ENCODE results near the gene LUC7L3.
"Not testable (repeated sequence)": the region's sequence is repeated elsewhere in the genome, so short reads cannot be mapped to it uniquely, and the experiment has no call there.

The LUC7L3 gene

DNA sequence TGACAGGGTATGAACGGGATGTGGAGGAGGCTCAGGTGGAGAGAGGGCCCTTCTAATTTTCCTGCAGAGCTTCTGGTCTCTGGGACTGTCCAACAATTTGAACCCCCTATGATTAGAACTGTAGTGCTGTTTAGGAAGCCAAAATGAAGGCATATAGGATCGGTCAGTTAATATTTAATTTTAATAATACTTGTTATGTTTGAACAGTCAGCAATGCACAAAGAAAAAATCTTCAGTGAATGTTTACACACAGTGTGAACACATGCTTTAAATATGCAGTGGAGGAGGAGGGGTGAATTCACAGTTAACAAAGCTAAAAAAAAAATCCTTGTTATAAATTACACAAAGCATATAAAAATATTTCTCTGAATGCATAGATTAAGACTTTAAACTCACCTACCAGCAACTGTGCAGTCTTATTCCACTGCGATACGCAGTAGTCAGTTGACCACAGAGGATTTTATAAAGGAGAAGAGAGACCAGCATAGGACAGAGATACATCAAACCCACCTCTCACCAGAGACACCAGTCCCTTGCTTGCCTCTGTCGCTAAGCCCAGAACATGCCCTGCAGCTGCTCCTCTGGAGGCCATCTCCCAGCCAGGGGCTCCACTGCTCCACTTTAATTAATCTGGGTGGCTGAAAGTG is 26.2 kb upstream of the LUC7L3 start:
- Histone ChIP-seq H3K4me1 (ENCODE audit: control insufficient read depth, insufficient read depth, low read length, poor library complexity, severe bottlenecking) (no peaks in the 10 kb centered on the region), H3K27ac (ENCODE audit: insufficient read depth, low read length, poor library complexity, severe bottlenecking) (no peak overlapping the region), H3K9me3 (ENCODE audit: control insufficient read depth, low read length) (no peaks in the 10 kb centered on the region), H3K36me3 (ENCODE audit: control insufficient read depth, insufficient read depth, low read length) (peaks cover 46% of the 10 kb centered on the region), H3K27me3 (replicated peaks; ENCODE audit: control insufficient read depth, insufficient read depth, low read length, poor library complexity, severe bottlenecking) (no peaks in the 10 kb centered on the region), H3K4me3 (ENCODE audit: insufficient read depth, low read depth, low read length, poor library complexity, severe bottlenecking) (no peak overlapping the region)
- DNase-seq = no peak

- Histone ChIP-seq H3K27me3 (replicated peaks; ENCODE audit: control insufficient read depth, insufficient read depth, low read length, poor library complexity, severe bottlenecking) (no peaks in the 10 kb centered on the region), H3K27ac (ENCODE audit: insufficient read depth, low read length, poor library complexity, severe bottlenecking) (no peak overlapping the region), H3K4me3 (ENCODE audit: insufficient read depth, low read depth, low read length, poor library complexity, severe bottlenecking) (no peak overlapping the region), H3K9me3 (ENCODE audit: control insufficient read depth, low read length) (no peaks in the 10 kb centered on the region), H3K4me1 (ENCODE audit: control insufficient read depth, insufficient read depth, low read length, poor library complexity, severe bottlenecking) (no peaks in the 10 kb centered on the region), H3K36me3 (ENCODE audit: control insufficient read depth, insufficient read depth, low read length) (peaks cover 60% of the 10 kb centered on the region)
- no peak for DNase-seq
These were observed 23.0 kb upstream of the LUC7L3 start for GRCh38 chr17:50696365-50696879.

- Histone ChIP-seq H3K9me3 (ENCODE audit: control insufficient read depth, low read length) (no peaks in the 10 kb centered on the region), H3K27ac (ENCODE audit: insufficient read depth, low read length, poor library complexity, severe bottlenecking) (no peak overlapping the region), H3K27me3 (replicated peaks; ENCODE audit: control insufficient read depth, insufficient read depth, low read length, poor library complexity, severe bottlenecking) (no peaks in the 10 kb centered on the region), H3K4me1 (ENCODE audit: control insufficient read depth, insufficient read depth, low read length, poor library complexity, severe bottlenecking) (no peaks in the 10 kb centered on the region), H3K36me3 (ENCODE audit: control insufficient read depth, insufficient read depth, low read length) (peaks cover 60% of the 10 kb centered on the region), H3K4me3 (ENCODE audit: insufficient read depth, low read depth, low read length, poor library complexity, severe bottlenecking) (no peak overlapping the region)
- DNase-seq = no peak
These were observed 22.3 kb upstream of the LUC7L3 start for GRCh38 chr17:50697062-50697461.

GRCh38 chr17:50697663-50698272 is 21.6 kb upstream of the LUC7L3 start:
- Histone ChIP-seq H3K36me3 (ENCODE audit: control insufficient read depth, insufficient read depth, low read length) (peaks cover 54% of the 10 kb centered on the region), H3K9me3 (ENCODE audit: control insufficient read depth, low read length) (no peaks in the 10 kb centered on the region), H3K4me1 (ENCODE audit: control insufficient read depth, insufficient read depth, low read length, poor library complexity, severe bottlenecking) (no peaks in the 10 kb centered on the region), H3K27me3 (replicated peaks; ENCODE audit: control insufficient read depth, insufficient read depth, low read length, poor library complexity, severe bottlenecking) (no peaks in the 10 kb centered on the region), H3K4me3 (ENCODE audit: insufficient read depth, low read depth, low read length, poor library complexity, severe bottlenecking) (no peak overlapping the region), H3K27ac (ENCODE audit: insufficient read depth, low read length, poor library complexity, severe bottlenecking) (peak overlapping the region; percentile 8)
- DNase-seq = no peak

DNA sequence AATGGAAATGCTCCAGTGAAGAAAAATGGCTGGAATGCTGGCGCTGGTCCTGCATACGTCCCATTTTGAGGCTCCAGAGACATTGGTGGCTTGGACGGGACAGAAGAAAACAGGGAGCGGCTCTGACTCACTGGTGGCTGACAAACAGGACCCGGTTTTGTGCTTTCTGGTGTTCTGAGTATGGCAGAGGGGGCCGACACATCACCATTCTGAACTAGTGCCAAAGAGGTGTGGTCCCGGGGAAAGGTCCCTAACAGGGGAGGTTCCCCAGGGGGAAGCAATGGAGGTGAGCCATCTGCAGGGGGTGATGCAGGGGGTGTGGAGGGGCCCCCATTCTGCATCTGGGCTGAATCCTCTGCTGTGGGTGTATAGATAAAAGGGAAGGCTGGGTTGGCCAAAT is 20.0 kb upstream of the LUC7L3 start:
- Histone ChIP-seq H3K36me3 (ENCODE audit: control insufficient read depth, insufficient read depth, low read length) (peaks cover 52% of the 10 kb centered on the region), H3K27me3 (replicated peaks; ENCODE audit: control insufficient read depth, insufficient read depth, low read length, poor library complexity, severe bottlenecking) (no peaks in the 10 kb centered on the region), H3K27ac (ENCODE audit: insufficient read depth, low read length, poor library complexity, severe bottlenecking) (no peak overlapping the region), H3K4me1 (ENCODE audit: control insufficient read depth, insufficient read depth, low read length, poor library complexity, severe bottlenecking) (no peaks in the 10 kb centered on the region), H3K9me3 (ENCODE audit: control insufficient read depth, low read length) (no peaks in the 10 kb centered on the region), H3K4me3 (ENCODE audit: insufficient read depth, low read depth, low read length, poor library complexity, severe bottlenecking) (no peak overlapping the region)
- DNase-seq = no peak

GRCh38 chr17:50703162-50703561 is 16.2 kb upstream of the LUC7L3 start:
- Histone ChIP-seq H3K36me3 (ENCODE audit: control insufficient read depth, insufficient read depth, low read length) (peaks cover 22% of the 10 kb centered on the region), H3K9me3 (ENCODE audit: control insufficient read depth, low read length) (no peaks in the 10 kb centered on the region), H3K27ac (ENCODE audit: insufficient read depth, low read length, poor library complexity, severe bottlenecking) (peak overlapping the region; percentile 29), H3K4me1 (ENCODE audit: control insufficient read depth, insufficient read depth, low read length, poor library complexity, severe bottlenecking) (peaks cover 10% of the 10 kb centered on the region), H3K4me3 (ENCODE audit: insufficient read depth, low read depth, low read length, poor library complexity, severe bottlenecking) (no peak overlapping the region), H3K27me3 (replicated peaks; ENCODE audit: control insufficient read depth, insufficient read depth, low read length, poor library complexity, severe bottlenecking) (no peaks in the 10 kb centered on the region)
- no peak for DNase-seq

GRCh38 chr17:50707289-50708049 is 11.9 kb upstream of the LUC7L3 start, which contains the start of gene ANKRD40:
Gene ANKRD40, minus strand, starts transcription at chr17:50707914. Its CDS starts 260 bp downstream, at chr17:50707654.
- Histone ChIP-seq H3K27ac (ENCODE audit: insufficient read depth, low read length, poor library complexity, severe bottlenecking) (peak within 1 kb of the TSS; percentile 90), H3K4me3 (ENCODE audit: insufficient read depth, low read depth, low read length, poor library complexity, severe bottlenecking) (peak within 1 kb of the TSS; percentile 60), H3K4me1 (ENCODE audit: control insufficient read depth, insufficient read depth, low read length, poor library complexity, severe bottlenecking) (peaks cover 21% of the 10 kb centered on the region), H3K27me3 (replicated peaks; ENCODE audit: control insufficient read depth, insufficient read depth, low read length, poor library complexity, severe bottlenecking) (no peaks in the 10 kb centered on the region), H3K9me3 (ENCODE audit: control insufficient read depth, low read length) (no peaks in the 10 kb centered on the region), H3K36me3 (ENCODE audit: control insufficient read depth, insufficient read depth, low read length) (peaks cover 8% of the 10 kb centered on the region)
- peak; percentile 83 to 87 (median 84) for DNase-seq

GRCh38 chr17:50708050-50709000 is 11.1 kb upstream of the LUC7L3 start:
- no peaks in the 10 kb centered on the region for H3K9me3 ChIP-seq (ENCODE audit: control insufficient read depth, low read length)
- H3K27me3 ChIP-seq (replicated peaks; ENCODE audit: control insufficient read depth, insufficient read depth, low read length, poor library complexity, severe bottlenecking) = no peaks in the 10 kb centered on the region
- H3K36me3 ChIP-seq (ENCODE audit: control insufficient read depth, insufficient read depth, low read length) = peaks cover 2% of the 10 kb centered on the region
- no peak for DNase-seq
- peak overlapping the region; percentile 60 for H3K4me3 ChIP-seq (ENCODE audit: insufficient read depth, low read depth, low read length, poor library complexity, severe bottlenecking)
- H3K27ac ChIP-seq (ENCODE audit: insufficient read depth, low read length, poor library complexity, severe bottlenecking) = peak overlapping the region; percentile 90
- peaks cover 21% of the 10 kb centered on the region for H3K4me1 ChIP-seq (ENCODE audit: control insufficient read depth, insufficient read depth, low read length, poor library complexity, severe bottlenecking)

- not testable (repeated sequence) for H3K36me3 ChIP-seq (ENCODE audit: control insufficient read depth, insufficient read depth, low read length); H3K27me3 ChIP-seq (replicated peaks; ENCODE audit: control insufficient read depth, insufficient read depth, low read length, poor library complexity, severe bottlenecking); H3K4me3 ChIP-seq (ENCODE audit: insufficient read depth, low read depth, low read length, poor library complexity, severe bottlenecking); DNase-seq; H3K9me3 ChIP-seq (ENCODE audit: control insufficient read depth, low read length)
- Histone ChIP-seq H3K4me1 (ENCODE audit: control insufficient read depth, insufficient read depth, low read length, poor library complexity, severe bottlenecking) (peaks cover 21% of the 10 kb centered on the region), H3K27ac (ENCODE audit: insufficient read depth, low read length, poor library complexity, severe bottlenecking) (peak overlapping the region; percentile 90)
These were observed 10.3 kb upstream of the LUC7L3 start for GRCh38 chr17:50709053-50709452.

Measured in effector memory CD4-positive, alpha-beta T cell (primary cell).